CD4-positive, alpha-beta T cell (primary cell): Measurements from ENCODE around the gene METTL9. TPM values are rescaled to one million over a fixed set of nuclear protein-coding genes. Genes with fewer than 3 reads are reported as not detected.

Experiments
- ATAC-seq: fragments of 200-7000 bp; cut with Tn5 transposase; one replicate; pipeline ENCODE4 v1.10.0; 2022; ENCODE audit warnings: mild to moderate bottlenecking; ENCODE audit not compliant: poor library complexity
- CTCF ChIA-PET: fragments of 350-600 bp; sonication (Branson Sonifier 250); formaldehyde crosslinking; loops from one replicate; lab custom pipeline; 2021; ENCODE audit warnings: antibody characterized with exemption, inconsistent platforms; lab: Charles Lee
- POLR2A ChIA-PET: fragments of 350-600 bp; sonication (Branson Sonifier 250); formaldehyde crosslinking; loops from one replicate; lab custom pipeline; 2021; ENCODE audit warnings: antibody characterized with exemption, inconsistent platforms; lab: Charles Lee
- DNase-seq, 14 experiments: peaks; one replicate each; pipeline ENCODE4 v3.0.0-alpha.2; 2013 to 2020; ENCODE audit warnings: mixed read lengths in 2 of 14
- H3K27ac ChIP-seq, 2 donors: one replicate each; pipeline versions ENCODE4 v1.5.1 to v1.7.0; 2013; ENCODE audit warnings: low read length in 2 of 2, low read depth in 1 of 2, mild to moderate bottlenecking in 1 of 2
- H3K27me3 ChIP-seq, 2 experiments: 1 replicate in 1 of 2; 2 replicates in 1 of 2; pipeline versions ENCODE4 v1.6.1 to v1.7.0; 2013; ENCODE audit warnings: low read length in 2 of 2, control low read depth in 1 of 2, mild to moderate bottlenecking in 1 of 2, moderate library complexity in 1 of 2; ENCODE audit not compliant: insufficient read depth in 2 of 2, control insufficient read depth in 1 of 2
- H3K36me3 ChIP-seq: one replicate; pipeline ENCODE4 v1.6.1; 2013; ENCODE audit warnings: low read length, control low read depth; ENCODE audit not compliant: insufficient read depth
- H3K4me1 ChIP-seq: one replicate; pipeline ENCODE4 v1.6.1; 2013; ENCODE audit warnings: low read length, control low read depth; ENCODE audit not compliant: insufficient read depth
- H3K4me3 ChIP-seq: one replicate; pipeline ENCODE4 v1.5.1; 2013; ENCODE audit warnings: mild to moderate bottlenecking, low read length, moderate library complexity
- H3K9me3 ChIP-seq, 2 experiments: 1 replicate in 1 of 2; 2 replicates in 1 of 2; pipeline versions ENCODE4 v1.6.1 to v1.7.0; 2013; ENCODE audit warnings: low read length in 2 of 2, mild to moderate bottlenecking in 2 of 2, control low read depth in 1 of 2, moderate library complexity in 1 of 2; ENCODE audit not compliant: control insufficient read depth in 1 of 2, insufficient read depth in 1 of 2
- H3K27ac Mint-ChIP-seq: one replicate; pipeline ENCODE4 v1.8.0; 2020; ENCODE audit warnings: mixed read lengths
- H3K27me3 Mint-ChIP-seq: one replicate; pipeline ENCODE4 v1.8.0; 2021; ENCODE audit warnings: mixed read lengths
- H3K36me3 Mint-ChIP-seq: one replicate; pipeline ENCODE4 v1.8.0; 2021; ENCODE audit warnings: low read depth, mixed read lengths
- H3K4me1 Mint-ChIP-seq: one replicate; pipeline ENCODE4 v1.8.0; 2021; ENCODE audit warnings: low read depth, mixed read lengths
- H3K4me3 Mint-ChIP-seq: one replicate; pipeline ENCODE4 v1.8.0; 2020; ENCODE audit warnings: mild to moderate bottlenecking, mixed read lengths
- H3K9me3 Mint-ChIP-seq: one replicate; pipeline ENCODE4 v1.8.0; 2020; ENCODE audit warnings: mixed read lengths
- CTCF ChIP-seq: fragments of 200-600 bp; IDR thresholded peaks from one replicate; pipeline ENCODE4 v1.8.0; 2022; ENCODE audit warnings: antibody characterized with exemption, mild to moderate bottlenecking
- intact Hi-C, 2 experiments: fragments of 100-400 bp; cut with DNase I in 1 of 2; cut with micrococcal nuclease in 1 of 2; formaldehyde crosslinking; loops; one replicate each; pipeline versions ENCODE4 v1.15.1 to v1.9.0; 2023 to 2025; cut with DNase I, micrococcal nuclease
- total RNA-seq, 174 experiments: library from RNA in 2 of 174; stranded (reverse) in 2 of 174; gene quantifications; one replicate each; pipeline ENCODE4 v1.2.3 and lab custom pipeline; 2021 to 2026

The METTL9 gene
- total RNA-seq, 2 experiments from 2014 or later = 78.4 to 86.7 TPM

DNA sequence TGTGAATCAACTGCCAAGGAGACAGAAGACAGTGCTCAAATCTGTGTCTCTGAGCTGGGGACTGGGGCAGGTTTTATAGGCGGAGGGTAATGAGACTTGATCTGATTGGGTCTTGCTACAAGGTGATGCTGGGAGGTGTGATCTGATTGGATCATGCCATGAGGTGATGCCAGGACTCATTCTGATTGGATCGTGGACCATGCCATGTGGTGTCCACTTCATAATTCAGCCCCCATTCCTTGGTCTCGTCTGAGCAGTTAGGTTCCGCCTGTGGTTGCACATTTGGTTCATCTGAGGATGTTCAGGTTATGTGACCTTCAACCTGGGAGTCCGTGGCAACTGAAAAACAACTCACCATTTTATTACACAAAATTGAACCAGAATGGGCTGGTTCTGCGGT is 105.4 kb downstream of the METTL9 start:
- Mint-ChIP-seq H3K36me3 (no peaks in the 10 kb centered on the region), H3K27me3 (no peaks in the 10 kb centered on the region), H3K9me3 (no peaks in the 10 kb centered on the region), H3K4me3 (no peak overlapping the region), H3K4me1 (peaks cover 5% of the 10 kb centered on the region), H3K27ac (no peak overlapping the region)
- Histone ChIP-seq H3K9me3 (no peaks in the 10 kb centered on the region), H3K27ac (no peak overlapping the region), H3K4me1 (peaks cover 3% of the 10 kb centered on the region), H3K27me3 (no peaks in the 10 kb centered on the region), H3K4me3 (no peak overlapping the region), H3K36me3 (no peaks in the 10 kb centered on the region)
- ATAC-seq = no peak
- ChIA-PET POLR2A (no interaction called here), CTCF (interaction anchor here (0.9 kb wide), 1 partner anchor 48 kb away, joined by 5 read pairs; no protein-coding TSS in a partner anchor)
- TF ChIP-seq CTCF = no peak
- intact Hi-C loops = no loop called here
- DNase-seq = no peak

Other genes with a start within 250 kb of the METTL9 start
- gene IGSF6, start 53.0 kb downstream of the METTL9 start, total RNA-seq = under 1 TPM; 0.31 to 0.77 TPM
- under 1 TPM in 1 of 2 experiments, not detected in 1; 0.19 TPM for gene OTOA, start 64.4 kb downstream of the METTL9 start, total RNA-seq